HG03159 (cell line): Measurements from ENCODE around the gene BDH2.

Experiments
- ATAC-seq: cut with Tn5 transposase; IDR thresholded peaks from one replicate; pipeline ENCODE4 v1.9.1; 2021; ENCODE audit warnings: mild to moderate bottlenecking, moderate library complexity; ENCODE audit not compliant: unreplicated experiment

The BDH2 gene

DNA sequence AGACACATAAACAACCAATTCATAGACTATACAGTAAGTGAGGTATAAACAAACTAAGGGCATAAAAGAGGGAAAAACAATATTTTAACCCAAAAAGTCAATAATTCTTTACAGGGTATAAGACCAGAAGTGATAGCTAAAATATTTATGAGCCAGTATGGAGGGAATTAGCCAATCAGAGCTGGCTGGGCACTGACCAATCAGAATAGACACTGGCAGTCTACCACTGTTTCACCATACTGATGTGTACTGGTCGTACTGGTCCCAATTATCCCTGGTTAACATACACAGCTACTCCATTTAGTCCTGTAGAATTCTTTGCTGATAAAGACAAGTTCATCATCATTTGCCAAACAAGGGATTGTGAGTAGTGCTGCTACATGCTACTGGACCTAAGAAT is 70.3 kb downstream of the BDH2 start:
- ATAC-seq = no peak
